Esophagus squamous epithelium (tissue), 5 donors: ENCODE results near the gene ICAM1. TPM values are rescaled to one million over a fixed set of nuclear protein-coding genes. Genes with fewer than 3 reads are reported as not detected.

Experiments
- DNase-seq: peaks from one replicate; lab custom pipeline; 2025; lab: John Stamatoyannopoulos, UW
- H3K27ac ChIP-seq, 4 donors: fragments of 200-600 bp; sonication (generic); one replicate each; pipeline ENCODE4 v1.5.1; 2016 to 2019; ENCODE audit warnings: mild to moderate bottlenecking in 1 of 4
- H3K27me3 ChIP-seq, 4 donors: fragments of 200-600 bp; sonication (generic); 1 replicate in 3 of 4; 2 replicates in 1 of 4; pipeline versions ENCODE4 v1.5.1 to v1.6.0; 2017 to 2021; ENCODE audit warnings: antibody characterized with exemption in 1 of 4
- H3K36me3 ChIP-seq, 3 donors: fragments of 200-600 bp; sonication (generic); one replicate each; pipeline ENCODE4 v1.5.1; 2016 to 2019
- H3K4me1 ChIP-seq, 3 donors: fragments of 200-600 bp; sonication (generic); one replicate each; pipeline ENCODE4 v1.5.1; 2017 to 2019
- H3K4me3 ChIP-seq, 4 donors: fragments of 200-600 bp; sonication (generic); 1 replicate in 3 of 4; 2 replicates in 1 of 4; pipeline ENCODE4 v1.5.1; 2016 to 2019; ENCODE audit warnings: mild to moderate bottlenecking in 2 of 4, moderate library complexity in 1 of 4
- H3K9me3 ChIP-seq, 3 donors: fragments of 200-600 bp; sonication (generic); one replicate each; pipeline ENCODE4 v1.5.1; 2016 to 2019
- POLR2A ChIP-seq, 4 donors: fragments of 450-650 bp; IDR thresholded peaks; one replicate each; pipeline ENCODE4 v1.6.1; 2017; ENCODE audit warnings: antibody characterized with exemption in 4 of 4, mild to moderate bottlenecking in 4 of 4, moderate library complexity in 3 of 4
- WGBS, 2 donors: methylation state at CpG; one replicate each; pipeline ENCODE4 v1.1.5; 2018; 5-methylcytosine and 5-hydroxymethylcytosine counted together
- intact Hi-C: fragments of 100-400 bp; cut with DNase I; formaldehyde crosslinking; loops from one replicate; pipeline ENCODE4 v1.15.0; 2022
- total RNA-seq, 4 donors: library from RNA; depleted of rRNA; stranded (reverse); fragments of >200 nt; gene quantifications; one replicate each; pipeline ENCODE4 v1.1.0, GENCODE V29; 2016
- TF ChIP-seq, protein P1 (sequence below), 6 experiments: fragments of 450-650 bp in 4 of 6; fragments of 200-600 bp in 2 of 6; sonication (generic) in 2 of 6; IDR thresholded peaks; one replicate each; pipeline ENCODE4 v1.5.1; 2016 to 2019; ENCODE audit warnings: antibody characterized with exemption in 6 of 6, mild to moderate bottlenecking in 4 of 6, moderate library complexity in 4 of 6
- donor health status: DM: yes; HTN: yes; CAD: no.

Gene ICAM1
- total RNA-seq, 4 donors from 2014 or later, result 5.4 to 26.4 (median 7.7) TPM

DNA sequence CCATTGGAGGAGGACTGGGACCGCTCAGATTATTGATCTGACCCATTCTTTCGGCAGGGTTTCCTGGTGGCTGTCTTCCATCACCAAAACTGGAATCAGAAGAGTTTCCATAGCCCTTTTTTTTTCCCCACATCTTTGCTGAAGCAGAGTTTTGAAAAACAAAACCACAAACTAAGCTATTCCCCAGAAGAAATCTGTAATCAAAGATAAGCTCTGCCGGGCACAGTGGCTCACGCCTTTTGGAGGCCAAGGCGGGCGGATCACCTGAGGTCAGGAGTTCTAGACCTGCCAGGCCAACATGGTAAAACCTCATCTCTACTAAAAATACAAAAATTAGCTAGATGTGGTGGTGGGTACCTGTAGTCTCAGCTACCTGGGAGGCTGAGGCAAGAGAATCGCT is 4.2 kb upstream of the ICAM1 start:
- no peak overlapping the region for H3K4me3 ChIP-seq
- no peaks in the 10 kb centered on the region for H3K9me3 ChIP-seq
- H3K4me1 ChIP-seq, result peaks cover 15 to 40% (median 21%) of the 10 kb centered on the region in 3 donors
- no peaks in the 10 kb centered on the region for H3K36me3 ChIP-seq
- no peak for DNase-seq
- WGBS, 2 donors, result 86 to 87% methylated on average over 7 of the region's 7 CpGs
- TF ChIP-seq, protein P1, sequence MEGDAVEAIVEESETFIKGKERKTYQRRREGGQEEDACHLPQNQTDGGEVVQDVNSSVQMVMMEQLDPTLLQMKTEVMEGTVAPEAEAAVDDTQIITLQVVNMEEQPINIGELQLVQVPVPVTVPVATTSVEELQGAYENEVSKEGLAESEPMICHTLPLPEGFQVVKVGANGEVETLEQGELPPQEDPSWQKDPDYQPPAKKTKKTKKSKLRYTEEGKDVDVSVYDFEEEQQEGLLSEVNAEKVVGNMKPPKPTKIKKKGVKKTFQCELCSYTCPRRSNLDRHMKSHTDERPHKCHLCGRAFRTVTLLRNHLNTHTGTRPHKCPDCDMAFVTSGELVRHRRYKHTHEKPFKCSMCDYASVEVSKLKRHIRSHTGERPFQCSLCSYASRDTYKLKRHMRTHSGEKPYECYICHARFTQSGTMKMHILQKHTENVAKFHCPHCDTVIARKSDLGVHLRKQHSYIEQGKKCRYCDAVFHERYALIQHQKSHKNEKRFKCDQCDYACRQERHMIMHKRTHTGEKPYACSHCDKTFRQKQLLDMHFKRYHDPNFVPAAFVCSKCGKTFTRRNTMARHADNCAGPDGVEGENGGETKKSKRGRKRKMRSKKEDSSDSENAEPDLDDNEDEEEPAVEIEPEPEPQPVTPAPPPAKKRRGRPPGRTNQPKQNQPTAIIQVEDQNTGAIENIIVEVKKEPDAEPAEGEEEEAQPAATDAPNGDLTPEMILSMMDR (IDR thresholded peaks at IDR 0.05), result no peak
- TF ChIP-seq POLR2A (IDR thresholded peaks at IDR 0.05), result no peak
- intact Hi-C loops, result no loop called here
- H3K27me3 ChIP-seq, result peaks cover 0 to 18% (median 0%) of the 10 kb centered on the region in 4 donors
- H3K27ac ChIP-seq, result no peak overlapping the region

DNA sequence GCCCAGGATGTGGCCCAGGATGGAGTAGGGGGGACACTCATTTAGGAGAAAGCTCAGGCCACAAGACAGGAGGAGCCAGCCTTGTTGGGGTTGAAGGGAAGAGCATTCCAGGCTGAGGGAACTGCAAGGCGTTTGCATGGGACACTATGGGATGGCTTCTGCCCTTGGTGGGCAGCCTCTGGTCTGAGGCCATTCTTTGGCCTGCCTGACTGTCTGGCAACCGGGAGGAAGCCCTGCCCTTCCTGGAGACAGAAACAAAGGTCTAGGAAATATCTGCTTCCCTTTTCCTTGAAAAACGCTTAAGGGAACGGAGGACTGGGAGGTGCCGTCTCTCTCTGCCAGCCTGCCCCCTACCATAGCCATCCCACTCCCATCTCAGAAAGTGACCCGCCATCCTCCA is 2.8 kb upstream of the ICAM1 start:
- TF ChIP-seq, protein P1 (IDR thresholded peaks at IDR 0.05), result no peak
- TF ChIP-seq POLR2A (IDR thresholded peaks at IDR 0.05), result no peak

DNA sequence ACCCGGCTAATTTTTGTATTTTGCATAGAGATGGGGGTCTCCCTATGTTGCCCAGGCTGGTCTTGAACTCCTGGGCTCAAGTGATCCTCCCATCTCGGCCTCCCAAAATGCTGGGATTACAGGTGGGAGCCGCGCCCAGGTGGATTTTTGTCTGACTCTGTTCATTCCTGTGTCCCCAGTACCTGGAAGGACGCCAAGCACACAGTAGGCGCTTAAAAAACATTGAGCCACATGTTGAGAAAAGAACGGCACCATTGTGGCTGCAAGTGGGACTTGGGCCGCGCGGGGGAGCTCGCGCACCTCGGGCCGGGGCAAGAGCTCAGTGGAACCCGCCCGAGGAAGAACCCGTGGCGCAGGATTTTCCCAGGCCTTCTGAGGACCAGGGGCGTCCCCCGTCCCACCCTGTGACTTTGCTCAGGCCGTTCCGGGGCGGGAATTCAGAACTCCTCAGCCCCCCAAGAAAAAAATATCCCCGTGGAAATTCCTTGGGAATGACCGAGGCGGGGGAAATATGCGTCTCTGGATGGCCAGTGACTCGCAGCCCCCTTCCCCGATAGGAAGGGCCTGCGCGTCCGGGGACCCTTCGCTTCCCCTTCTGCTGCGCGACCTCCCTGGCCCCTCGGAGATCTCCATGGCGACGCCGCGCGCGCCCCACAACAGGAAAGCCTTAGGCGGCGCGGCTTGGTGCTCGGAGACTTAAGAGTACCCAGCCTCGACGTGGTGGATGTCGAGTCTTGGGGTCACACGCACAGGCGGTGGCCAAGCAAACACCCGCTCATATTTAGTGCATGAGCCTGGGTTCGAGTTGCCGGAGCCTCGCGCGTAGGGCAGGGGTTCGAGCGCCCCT is 1.4 kb upstream of the ICAM1 start:
- Histone ChIP-seq H3K27me3 (peaks cover 0 to 18% (median 0%) of the 10 kb centered on the region in 4 donors), H3K4me1 (peaks cover 21 to 61% (median 21%) of the 10 kb centered on the region in 3 donors), H3K4me3 (peak overlapping the region; percentile 27 to 67 (median 48)), H3K9me3 (no peaks in the 10 kb centered on the region), H3K36me3 (peaks cover 0 to 4% (median 0%) of the 10 kb centered on the region in 3 donors), H3K27ac (peak overlapping the region; percentile 76 to 93 (median 84))
- intact Hi-C loops, result loop anchor here (2.0 kb wide), 1 partner anchor 119 kb away; no protein-coding TSS in a partner anchor
- TF ChIP-seq, protein P1 (IDR thresholded peaks at IDR 0.05), result peak; percentile 93 to 98 (median 96)
- no peak for TF ChIP-seq POLR2A (IDR thresholded peaks at IDR 0.05)
- peak; percentile 40 for DNase-seq
- 0 to 3% methylated on average over 16 to 17 of the region's 59 CpGs for WGBS, 2 donors

More for the DNA sequence above, 2.8 kb upstream of the ICAM1 start:
- H3K4me1 ChIP-seq, result peaks cover 21 to 53% (median 21%) of the 10 kb centered on the region in 3 donors
- H3K27me3 ChIP-seq, result peaks cover 0 to 18% (median 0%) of the 10 kb centered on the region in 4 donors
- 41 to 63% methylated on average over 3 to 5 of the region's 6 CpGs for WGBS, 2 donors
- DNase-seq, result no peak
- H3K27ac ChIP-seq, result peak overlapping the region in 3 of 4 donors; percentile 49 to 89 (median 80)
- H3K36me3 ChIP-seq, result no peaks in the 10 kb centered on the region
- no peaks in the 10 kb centered on the region for H3K9me3 ChIP-seq
- intact Hi-C loops, result loop anchor here (2.0 kb wide), 1 partner anchor 121 kb away; no protein-coding TSS in a partner anchor
- H3K4me3 ChIP-seq, result no peak overlapping the region

DNA sequence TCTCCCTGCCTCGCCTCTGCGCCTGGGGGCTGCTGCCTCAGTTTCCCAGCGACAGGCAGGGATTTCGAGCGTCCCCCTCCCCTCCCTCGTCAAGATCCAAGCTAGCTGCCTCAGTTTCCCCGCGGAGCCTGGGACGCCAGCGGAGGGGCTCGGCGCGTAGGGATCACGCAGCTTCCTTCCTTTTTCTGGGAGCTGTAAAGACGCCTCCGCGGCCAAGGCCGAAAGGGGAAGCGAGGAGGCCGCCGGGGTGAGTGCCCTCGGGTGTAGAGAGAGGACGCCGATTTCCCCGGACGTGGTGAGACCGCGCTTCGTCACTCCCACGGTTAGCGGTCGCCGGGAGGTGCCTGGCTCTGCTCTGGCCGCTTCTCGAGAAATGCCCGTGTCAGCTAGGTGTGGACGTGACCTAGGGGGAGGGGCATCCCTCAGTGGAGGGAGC is 722 bp upstream of the ICAM1 start:
- Histone ChIP-seq H3K4me3 (peak overlapping the region; percentile 27 to 67 (median 48)), H3K27me3 (peaks cover 0 to 18% (median 0%) of the 10 kb centered on the region in 4 donors), H3K4me1 (peaks cover 21 to 66% (median 21%) of the 10 kb centered on the region in 3 donors), H3K27ac (peak overlapping the region; percentile 76 to 93 (median 84)), H3K36me3 (peaks cover 0 to 10% (median 0%) of the 10 kb centered on the region in 3 donors), H3K9me3 (no peaks in the 10 kb centered on the region)
- no CpG with 5 or more reads among the region's 37 CpGs for WGBS, 2 donors
- intact Hi-C loops, result no loop called here
- no peak for DNase-seq
- TF ChIP-seq, protein P1 (IDR thresholded peaks at IDR 0.05), result no peak
- TF ChIP-seq POLR2A (IDR thresholded peaks at IDR 0.05), result peak in 1 of 4 donors; percentile 5
